LNCaP clone FGC (cell line): ENCODE measurements around the gene PPY.
A peak's percentile ranks its signal among the peaks of the same experiment; 100 is the strongest.

Experiments used
- DNase-seq: peaks from one replicate; pipeline ENCODE4 v3.0.0-alpha.2; 2011; ENCODE audit warnings: low read depth
- H3K4me3 ChIP-seq: 2 replicates; pipeline ENCODE4 v1.5.1; 2011; ENCODE audit warnings: mild to moderate bottlenecking, low read depth, low read length, control low read depth
- CTCF ChIP-seq: IDR thresholded peaks from 2 replicates; pipeline ENCODE4 v1.5.1; 2012; ENCODE audit warnings: mild to moderate bottlenecking; ENCODE audit not compliant: control insufficient read depth, insufficient read depth; ENCODE audit errors: extremely low read depth

The PPY gene

DNA sequence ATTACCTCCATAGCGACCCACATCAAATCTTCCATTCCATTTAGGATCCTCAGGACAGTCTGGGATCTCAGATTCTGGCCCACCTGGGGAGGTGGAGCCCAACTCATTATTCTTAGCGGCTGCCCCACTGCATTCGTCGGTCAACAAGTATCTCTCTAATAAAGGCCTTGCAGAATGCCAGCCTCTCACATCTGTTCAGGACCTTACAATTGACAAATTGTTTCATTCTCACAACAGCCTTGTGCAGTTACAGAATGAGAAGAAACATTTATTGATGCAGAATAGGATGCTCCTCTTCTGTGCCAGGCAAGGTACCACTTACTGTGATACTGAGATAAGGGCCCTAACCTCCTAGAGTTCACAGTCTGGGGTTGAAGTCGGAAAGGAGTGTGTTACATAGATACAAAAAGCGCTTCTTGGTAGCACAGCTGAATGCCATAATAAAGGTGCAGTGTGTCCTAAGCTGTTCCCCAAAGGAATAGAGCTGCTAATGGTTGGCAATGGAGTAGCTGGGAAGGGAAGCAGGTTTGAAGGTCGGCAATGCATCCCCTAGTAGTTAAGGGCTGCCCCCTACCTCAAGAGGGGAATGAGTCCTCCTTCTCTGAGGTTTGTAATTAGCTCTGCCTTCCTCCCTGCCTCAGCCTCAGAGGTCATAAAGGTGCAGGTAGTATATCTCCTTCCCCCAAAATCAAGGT, 32.6 kb downstream of the PPY start:
- TF ChIP-seq CTCF = no peak
- no peak for DNase-seq
- no peak overlapping the region for H3K4me3 ChIP-seq

DNA sequence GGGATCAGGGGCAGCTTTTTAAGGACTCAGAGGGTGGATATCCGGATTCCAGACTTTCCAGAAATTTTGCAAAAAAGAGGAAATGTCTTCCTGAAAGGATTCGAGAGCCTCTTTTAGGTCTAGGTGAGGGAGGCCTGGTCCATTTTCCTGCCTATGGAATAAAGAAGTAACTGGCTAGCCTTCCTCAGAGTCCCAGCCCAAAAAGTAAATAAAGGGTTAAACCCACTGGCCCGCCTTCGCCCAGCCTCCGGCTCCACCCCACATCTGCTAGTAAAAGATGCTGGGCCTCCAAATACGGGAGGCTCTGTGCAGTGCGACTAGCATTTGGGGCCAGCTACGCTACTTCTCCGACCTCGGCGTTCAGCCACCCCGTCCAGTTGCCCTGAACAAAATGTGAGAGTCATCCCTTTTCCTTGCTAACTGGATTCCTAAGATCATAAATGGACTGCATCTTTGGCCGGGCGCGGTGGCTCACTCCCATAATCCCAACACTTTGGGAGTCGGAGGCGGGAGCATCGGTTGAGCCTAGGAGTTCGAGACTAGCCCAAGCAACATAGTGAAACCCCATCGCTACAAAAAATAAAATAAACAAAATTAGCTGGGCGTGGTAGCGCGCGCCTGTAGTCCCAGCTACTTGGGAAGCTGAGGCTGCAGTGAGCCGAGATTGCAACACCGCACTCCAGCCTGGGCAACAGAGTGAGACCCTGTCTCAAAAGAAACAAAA, 34.1 kb downstream of the PPY start:
- DNase-seq = no peak
- no peak overlapping the region for H3K4me3 ChIP-seq

DNA sequence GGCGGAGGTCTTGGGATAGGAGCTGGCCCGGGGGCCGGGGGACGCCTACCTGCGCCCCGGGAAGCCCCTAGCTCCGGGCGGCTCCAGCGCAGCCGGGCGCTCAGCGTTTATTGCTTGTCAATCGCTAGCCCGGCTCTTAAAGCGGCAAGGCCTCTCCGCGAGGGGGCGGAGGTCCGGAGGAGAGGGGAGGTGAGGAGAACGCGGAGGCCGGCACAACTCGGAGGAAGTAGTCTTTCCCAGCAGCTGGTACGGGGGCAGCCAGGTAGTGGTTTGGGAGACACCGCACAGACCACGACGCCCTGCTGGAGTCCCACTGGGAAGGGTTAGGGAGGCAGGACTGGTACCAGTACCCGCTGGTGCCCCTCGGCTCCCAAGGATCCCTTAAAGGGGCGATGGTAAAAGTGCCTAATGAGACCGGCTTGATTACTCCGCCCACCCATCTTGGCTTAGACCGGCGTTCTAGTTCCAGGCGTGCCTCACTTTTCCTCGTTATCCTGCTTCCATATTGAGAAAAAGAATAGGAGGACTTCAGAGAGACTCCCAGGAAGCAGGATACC, 34.8 kb downstream of the PPY start, which contains the start of gene MPP2:
TSS of gene MPP2 (minus strand) at position 112 of the 557 bp plus-strand sequence. CDS start 3,076 bp downstream, outside the sequence.
- no peak for TF ChIP-seq CTCF
- DNase-seq = no peak
- peak within 1 kb of the TSS; percentile 48 for H3K4me3 ChIP-seq

More for the DNA sequence above, 34.1 kb downstream of the PPY start:
- TF ChIP-seq CTCF = no peak

DNA sequence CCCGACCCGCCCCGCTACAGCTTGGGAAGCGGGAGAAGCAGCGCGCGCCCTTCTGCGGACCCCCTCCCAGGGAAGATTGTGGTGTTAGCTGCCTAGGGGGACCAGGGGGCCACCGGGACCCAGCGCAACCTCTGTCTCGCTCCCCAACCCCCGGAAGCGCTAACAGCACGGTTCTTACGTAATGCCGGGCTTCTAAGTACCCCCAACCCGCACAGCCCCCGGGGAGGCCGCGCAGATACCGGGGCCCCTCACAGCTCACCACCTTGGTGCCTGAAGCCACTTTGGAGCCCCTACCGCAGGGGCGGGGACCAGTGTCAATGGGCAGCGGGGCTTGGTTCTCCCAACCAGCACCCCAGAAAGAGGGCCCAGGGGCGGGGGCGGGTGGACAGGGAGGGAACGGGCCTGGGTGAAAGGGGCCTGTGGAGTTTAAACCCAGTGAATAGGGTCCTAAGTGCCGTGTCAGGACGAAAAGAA, 35.3 kb downstream of the PPY start:
- peak overlapping the region; percentile 48 for H3K4me3 ChIP-seq
- no peak for TF ChIP-seq CTCF
- no peak for DNase-seq

DNA sequence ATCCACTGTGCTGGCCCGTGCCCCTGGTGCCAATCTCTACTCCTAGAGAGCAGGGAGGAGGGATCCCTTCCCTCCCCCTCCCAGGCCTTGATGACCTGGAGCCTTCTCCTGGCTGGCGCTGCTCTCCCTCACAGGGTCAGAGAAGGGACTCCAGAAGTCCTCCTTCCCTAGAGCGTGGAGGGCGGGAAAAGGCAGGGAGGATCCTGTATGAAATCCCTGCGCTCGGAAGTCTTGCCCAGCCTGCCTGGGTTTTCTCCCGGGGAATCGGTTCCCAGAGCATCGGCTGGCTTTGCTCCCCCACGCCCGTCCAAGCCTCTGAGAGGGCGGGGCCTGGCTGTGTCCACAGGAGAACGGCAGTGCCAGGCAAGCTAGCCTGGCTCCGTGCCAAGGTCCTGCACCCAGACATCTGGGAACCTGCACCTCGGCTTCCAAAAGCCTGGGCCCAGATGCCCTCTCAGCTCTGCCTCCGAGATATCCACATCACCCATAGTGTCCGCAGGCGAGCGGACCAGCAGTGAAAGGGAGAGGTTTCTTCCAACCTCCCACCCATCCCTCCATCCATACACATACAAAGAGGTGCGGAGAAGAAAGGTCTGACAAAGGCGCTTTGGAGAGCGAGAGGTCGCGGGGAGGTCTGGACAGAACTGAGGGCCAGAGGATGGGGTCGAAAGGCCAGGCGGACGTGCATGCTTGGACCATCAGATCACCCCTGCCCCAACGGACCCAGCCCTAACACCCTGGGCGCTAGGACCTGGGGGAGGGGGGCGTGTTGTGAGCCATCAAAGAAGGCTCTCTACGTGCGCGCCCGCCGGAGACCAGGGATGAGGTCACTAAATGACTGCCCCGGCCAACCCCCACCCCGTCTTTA, 36.1 kb downstream of the PPY start:
- no peak for DNase-seq
- H3K4me3 ChIP-seq = peak overlapping the region; percentile 48
- TF ChIP-seq CTCF = no peak

GRCh38 chr17:43905400-43905984, 36.8 kb downstream of the PPY start:
- DNase-seq = no peak
- H3K4me3 ChIP-seq = no peak overlapping the region
- TF ChIP-seq CTCF = no peak
